Measurements from ENCODE around the gene RAD9A.

- TF ChIP-seq CTCF (IDR thresholded peaks at IDR 0.05): no peak
- no peak for TF ChIP-seq EZH2 (IDR thresholded peaks at IDR 0.05)
- TF ChIP-seq EZH2phosphoT487 (IDR thresholded peaks at IDR 0.05): no peak
These were observed 26.7 kb upstream of the RAD9A start for GRCh38 chr11:67364783-67365722.
